ENCODE measurements around the gene RTP2.

Gene RTP2

GRCh38 chr3:187702507-187703033 lies at the start of gene RTP2:
Gene RTP2, minus strand, starts transcription at chr3:187702557. Its CDS starts 429 bp downstream, at chr3:187702128.
- DNase-seq = no peak

GRCh38 chr3:187750513-187751123 lies 48.3 kb upstream of the RTP2 start:
- no peak for DNase-seq

- no peak for DNase-seq
These were observed 47.7 kb upstream of the RTP2 start for GRCh38 chr3:187750006-187750512.

GRCh38 chr3:187748050-187748481 lies 45.7 kb upstream of the RTP2 start:
- peak; percentile 66 to 72 for DNase-seq

- DNase-seq = no peak
These were observed 45.1 kb upstream of the RTP2 start for GRCh38 chr3:187747506-187747905.

GRCh38 chr3:187746442-187747281 lies 44.3 kb upstream of the RTP2 start:
- no peak for DNase-seq

- no peak for DNase-seq
These were observed 43.7 kb upstream of the RTP2 start for GRCh38 chr3:187746059-187746441.

- peak; percentile 90 to 92 for DNase-seq
These were observed 43.1 kb upstream of the RTP2 start, which contains the start of gene BCL6 for GRCh38 chr3:187745201-187746058. Gene BCL6, minus strand, starts transcription at chr3:187745468. Its CDS starts 11,775 bp downstream, at chr3:187733693.

GRCh38 chr3:187744169-187745151 lies 42.1 kb upstream of the RTP2 start:
- peak; percentile 23 to 52 for DNase-seq

GRCh38 chr3:187743195-187744141 lies 41.1 kb upstream of the RTP2 start:
- DNase-seq = peak in 1 of 2 experiments; percentile 1

GRCh38 chr3:187742351-187743171 lies 40.2 kb upstream of the RTP2 start:
- peak in 1 of 2 experiments; percentile 30 for DNase-seq

- peak; percentile 76 to 79 for DNase-seq
These were observed 39.3 kb upstream of the RTP2 start for GRCh38 chr3:187741403-187742350.

GRCh38 chr3:187740421-187741399 lies 38.4 kb upstream of the RTP2 start:
- DNase-seq = peak; percentile 41 to 50

- peak; percentile 79 to 83 for DNase-seq
These were observed 37.4 kb upstream of the RTP2 start for GRCh38 chr3:187739561-187740332.

GRCh38 chr3:187739094-187739560 lies 36.8 kb upstream of the RTP2 start:
- peak in 1 of 2 experiments; percentile 59 for DNase-seq
